Measurements from ENCODE around the gene FSTL3.

The FSTL3 gene

GRCh38 chr19:645912-646778, 30.0 kb upstream of the FSTL3 start:
- no peak for DNase-seq

DNA sequence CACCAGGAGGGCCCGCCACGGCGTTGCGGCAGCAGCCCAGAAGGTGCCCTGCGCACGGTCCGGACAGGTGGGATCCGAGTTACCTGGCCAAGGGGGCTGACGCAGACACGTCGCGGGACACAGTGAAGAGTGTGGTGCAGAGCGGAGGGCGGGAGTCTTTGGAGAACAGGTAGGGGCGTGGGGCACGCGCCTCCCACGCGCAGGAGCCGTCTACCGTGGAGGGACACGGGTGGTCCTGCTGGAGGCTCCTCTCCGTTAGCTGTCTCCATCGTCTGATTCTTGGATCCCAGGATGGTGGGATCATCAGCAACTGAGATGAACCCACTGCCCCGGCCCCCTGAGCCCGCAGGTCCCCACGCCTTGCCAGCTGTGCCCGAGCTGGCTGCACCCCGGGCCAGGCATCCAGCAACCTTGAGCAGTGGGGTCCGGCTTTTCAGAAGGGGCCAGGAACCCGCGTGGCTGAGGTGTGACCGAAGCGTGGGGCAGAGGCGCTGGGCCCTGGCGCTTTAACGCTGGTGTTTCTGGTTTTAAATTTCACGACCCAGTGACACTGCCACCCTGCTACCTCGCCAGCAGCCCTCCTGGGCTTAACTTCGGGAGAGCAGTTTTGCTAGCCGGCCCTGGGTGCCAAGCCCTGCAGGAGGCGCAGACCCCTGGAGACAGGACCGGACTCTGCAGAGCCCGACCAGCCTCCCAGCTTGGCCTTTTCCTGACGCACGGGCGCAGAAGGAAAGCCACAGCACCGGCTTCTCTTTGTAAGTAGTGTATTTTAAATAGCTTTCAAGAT, 29.2 kb upstream of the FSTL3 start:
- DNase-seq: no peak

- DNase-seq: no peak
These were observed 28.5 kb upstream of the FSTL3 start for GRCh38 chr19:647566-648284.

GRCh38 chr19:648305-648704, 27.9 kb upstream of the FSTL3 start:
- no peak for DNase-seq

DNA sequence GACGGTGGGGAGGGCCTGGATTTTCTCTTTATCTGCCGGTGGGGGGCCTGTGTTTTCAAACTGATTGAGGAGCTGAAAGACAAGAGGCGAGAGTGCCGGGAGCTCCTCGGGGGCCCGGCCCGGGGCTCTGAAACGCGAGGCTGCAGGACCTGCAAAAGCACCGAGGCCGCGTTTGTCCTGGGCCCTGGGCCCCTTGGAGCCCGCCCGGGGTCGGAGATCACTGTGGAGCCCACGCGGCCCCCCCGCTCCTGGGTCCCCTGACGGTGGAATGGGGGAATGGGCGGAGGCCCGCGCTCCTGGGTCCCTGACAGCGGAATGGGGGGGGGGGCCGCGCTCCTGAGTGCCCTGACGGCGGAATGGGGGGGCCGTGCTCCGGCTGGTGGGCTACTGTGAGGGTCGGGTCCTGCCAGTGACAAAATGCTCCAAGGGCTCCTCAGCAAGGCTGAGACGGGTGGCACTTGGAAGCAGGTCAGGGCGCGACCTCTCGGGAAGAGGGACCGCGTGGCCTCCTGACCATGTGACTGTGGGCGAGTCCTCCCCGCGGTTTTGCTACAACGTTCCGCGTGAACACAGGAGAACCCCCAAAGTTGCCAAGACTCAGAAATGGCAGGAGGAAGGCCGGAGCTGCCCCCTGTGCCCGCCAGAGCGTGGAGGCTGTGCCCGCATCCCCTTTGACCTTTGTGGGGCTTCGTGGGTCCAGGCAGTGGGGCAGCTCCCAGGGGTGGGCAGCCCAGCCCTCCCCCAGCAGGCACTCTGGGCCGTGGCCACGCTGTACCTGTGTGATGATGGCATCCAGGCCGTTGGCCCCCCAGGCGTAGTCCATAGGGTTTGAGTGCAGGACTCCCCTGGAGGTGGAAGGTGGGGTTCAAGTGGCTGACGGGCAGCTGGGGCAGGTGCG, 27.0 kb upstream of the FSTL3 start:
- DNase-seq: no peak

DNA sequence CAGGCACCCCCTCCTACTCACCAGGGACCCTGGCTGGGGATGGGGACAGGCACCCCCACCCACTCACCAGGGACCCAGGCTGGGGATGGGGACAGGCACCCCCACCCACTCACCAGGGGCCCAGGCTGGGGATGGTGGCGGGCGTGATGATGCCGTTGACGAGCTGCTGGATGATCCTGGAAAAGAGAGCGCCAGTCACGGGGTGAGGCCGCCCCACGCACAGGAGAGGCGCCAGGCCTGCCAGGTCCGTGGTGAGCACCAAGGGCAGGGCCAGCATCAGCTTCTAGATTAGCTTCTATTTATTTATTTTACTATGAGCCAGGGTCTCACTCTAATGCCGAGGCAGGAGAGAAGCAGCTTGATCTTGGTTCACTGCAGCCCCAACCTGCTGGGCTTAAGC, 26.1 kb upstream of the FSTL3 start:
- no peak for DNase-seq

DNA sequence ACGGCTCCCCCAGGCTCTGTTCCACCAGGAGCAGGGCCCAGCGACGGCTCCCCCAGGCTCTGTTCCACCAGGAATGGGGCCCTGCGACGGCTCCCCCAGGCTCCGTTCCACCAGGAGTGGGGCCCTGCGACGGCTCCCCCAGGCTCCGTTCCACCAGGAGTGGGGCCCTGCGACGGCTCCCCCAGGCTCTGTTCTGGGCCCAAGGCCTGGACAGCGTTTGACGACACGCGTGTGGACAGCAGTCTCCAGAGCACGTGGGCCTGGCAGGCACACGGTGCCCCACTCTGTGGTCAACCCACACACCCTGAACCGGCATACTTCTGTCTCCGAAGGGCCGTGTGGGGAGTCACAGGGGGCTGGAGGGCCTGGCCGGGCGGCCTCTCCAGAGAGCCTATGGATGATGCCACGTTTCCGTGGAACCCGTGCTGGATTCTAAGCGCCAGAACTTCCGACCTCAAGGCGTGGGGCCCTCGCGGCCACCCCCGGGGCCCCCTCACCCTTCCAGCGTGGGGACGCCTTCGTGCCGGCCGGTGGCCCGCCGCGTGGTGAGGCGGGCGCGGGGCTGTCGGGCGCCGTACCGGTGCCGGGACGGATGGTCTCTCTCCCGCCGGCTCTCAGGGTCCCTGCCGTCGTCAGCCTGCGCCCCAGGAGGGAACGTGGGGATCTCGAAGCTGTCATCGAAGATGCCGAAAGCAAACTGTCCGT, 24.9 kb upstream of the FSTL3 start:
- DNase-seq: no peak

GRCh38 chr19:651991-652390, 24.2 kb upstream of the FSTL3 start:
- DNase-seq: no peak

DNA sequence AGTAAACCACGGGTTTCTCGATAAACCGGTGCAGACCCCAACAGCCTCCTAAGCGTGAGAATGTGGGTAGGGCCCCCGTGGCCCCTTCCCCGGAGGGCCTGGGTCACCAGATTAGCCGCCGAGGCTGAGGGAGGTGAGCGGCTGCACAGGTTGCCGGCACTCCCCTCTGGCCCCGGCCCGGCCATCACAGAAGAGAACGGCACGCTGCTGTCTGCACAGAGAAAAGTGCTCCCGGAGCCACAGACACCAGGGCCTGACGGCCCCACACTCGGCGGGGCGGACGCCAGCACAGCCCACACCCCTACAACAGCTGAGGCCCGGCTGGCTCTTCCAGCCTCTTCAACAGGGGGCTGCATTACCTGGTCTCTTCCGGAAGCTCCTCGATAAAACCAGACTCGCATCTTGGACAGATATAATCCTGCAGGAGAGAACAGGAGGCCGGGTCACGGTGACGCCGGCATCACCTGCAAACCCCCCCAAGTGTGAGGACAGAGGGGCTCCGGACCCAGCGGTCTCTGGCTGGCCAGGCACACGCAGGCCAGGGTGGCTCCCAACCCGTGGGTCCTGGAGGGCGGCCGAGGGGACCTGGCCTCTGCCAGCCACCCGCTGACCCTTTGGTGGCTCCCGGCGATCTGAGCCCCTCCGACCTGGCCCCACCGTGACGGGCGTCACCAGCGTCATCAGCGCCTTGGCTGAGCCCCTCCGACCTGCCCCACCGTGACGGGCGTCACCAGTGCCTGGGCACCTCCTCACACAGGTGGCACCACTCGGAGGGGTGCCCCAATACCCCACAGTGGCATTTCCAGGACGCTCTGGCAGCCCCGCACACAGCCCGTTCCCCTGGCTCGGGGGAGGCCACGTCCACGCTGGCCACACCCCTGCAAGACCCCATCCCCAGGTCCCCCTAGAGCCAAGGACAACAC, 23.5 kb upstream of the FSTL3 start:
- DNase-seq: no peak

- DNase-seq: no peak
These were observed 22.8 kb upstream of the FSTL3 start for GRCh38 chr19:653425-653824.

GRCh38 chr19:655691-656090, 20.5 kb upstream of the FSTL3 start:
- DNase-seq: no peak

DNA sequence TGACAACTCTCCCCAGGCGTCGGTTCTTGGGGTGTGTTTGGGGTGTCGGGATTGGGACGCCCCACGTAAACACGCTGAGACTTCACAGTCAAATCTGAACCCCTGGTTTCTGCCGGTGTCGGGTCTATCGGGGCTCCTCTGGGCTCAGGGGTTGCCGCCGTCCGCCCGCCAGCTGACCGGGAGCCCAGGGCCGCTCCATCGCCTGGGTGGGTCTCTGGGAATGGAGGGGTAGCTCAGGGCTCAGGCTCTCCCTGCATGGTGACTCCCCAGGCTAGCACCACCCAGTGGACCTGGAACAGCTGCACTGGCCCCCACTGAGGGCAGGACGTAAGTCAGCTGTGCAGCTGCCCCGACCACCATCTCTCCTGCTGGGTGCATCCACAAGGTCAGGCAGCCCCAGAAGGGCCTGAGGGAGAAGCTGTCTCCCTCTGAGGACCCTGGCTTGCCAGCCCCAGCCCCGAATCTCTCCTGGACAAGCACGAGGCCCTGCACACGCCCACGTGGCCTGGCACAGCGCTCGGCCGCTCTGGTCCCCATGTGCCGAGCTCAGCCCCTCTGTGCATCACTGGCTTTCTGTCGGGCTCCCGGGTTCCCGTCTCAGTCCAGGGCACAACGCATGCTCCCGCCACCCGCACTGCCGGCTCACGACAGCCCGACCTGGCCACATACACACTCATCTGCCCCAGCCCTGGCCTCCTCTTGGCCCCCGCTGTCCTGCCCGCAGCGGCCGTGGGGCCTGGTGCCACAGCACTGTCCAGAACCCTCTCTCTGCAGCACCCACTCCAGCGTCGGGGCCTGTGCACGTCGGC, 19.2 kb upstream of the FSTL3 start:
- no peak for DNase-seq

- no peak for DNase-seq
These were observed 18.6 kb upstream of the FSTL3 start for GRCh38 chr19:657611-658010.

GRCh38 chr19:658059-658839, 17.9 kb upstream of the FSTL3 start:
- no peak for DNase-seq

GRCh38 chr19:658916-659839, 17.0 kb upstream of the FSTL3 start:
- peak in 3 of 5 donors; percentile 52 to 73 (median 62) for DNase-seq

DNA sequence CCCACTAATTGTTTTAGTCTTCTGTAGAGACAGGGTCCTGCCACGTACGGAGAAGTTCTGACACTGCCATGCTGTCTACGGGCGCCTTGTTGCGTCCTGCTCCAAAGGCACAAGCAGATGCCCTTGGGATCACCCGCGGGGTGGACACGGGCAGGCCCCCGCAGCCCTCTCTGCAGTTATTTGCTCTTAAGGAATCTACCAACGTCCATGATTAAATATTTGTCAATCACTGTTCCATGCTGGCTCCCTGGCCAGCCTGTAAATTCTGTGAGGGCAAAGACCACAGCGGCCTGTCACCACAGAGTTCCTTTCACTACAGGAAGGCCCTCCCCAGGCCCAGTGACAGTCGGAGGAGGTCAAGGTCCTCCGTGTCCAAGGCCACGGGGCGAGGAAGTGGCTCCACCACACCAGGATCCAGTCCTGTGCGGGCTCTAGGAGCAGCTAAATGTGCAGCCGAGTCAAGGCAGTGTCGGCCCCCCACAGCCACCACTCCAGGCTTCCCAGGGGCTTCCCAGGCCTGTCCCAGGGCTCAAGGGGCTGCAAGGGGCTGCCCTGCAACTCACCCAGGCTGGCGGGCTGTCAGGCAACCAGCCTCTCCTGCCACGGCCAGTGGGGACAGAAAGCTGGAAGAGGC, 15.3 kb upstream of the FSTL3 start:
- no peak for DNase-seq

Data from T-helper 1 cell (primary cell).